Medulla oblongata (tissue), 1 donor: ENCODE results near the gene ADCY6.

Source experiments
- DNase-seq: peaks from one replicate; pipeline ENCODE4 v3.0.0-alpha.2; 2015; ENCODE audit errors: extremely low spot score

ADCY6 gene

DNA sequence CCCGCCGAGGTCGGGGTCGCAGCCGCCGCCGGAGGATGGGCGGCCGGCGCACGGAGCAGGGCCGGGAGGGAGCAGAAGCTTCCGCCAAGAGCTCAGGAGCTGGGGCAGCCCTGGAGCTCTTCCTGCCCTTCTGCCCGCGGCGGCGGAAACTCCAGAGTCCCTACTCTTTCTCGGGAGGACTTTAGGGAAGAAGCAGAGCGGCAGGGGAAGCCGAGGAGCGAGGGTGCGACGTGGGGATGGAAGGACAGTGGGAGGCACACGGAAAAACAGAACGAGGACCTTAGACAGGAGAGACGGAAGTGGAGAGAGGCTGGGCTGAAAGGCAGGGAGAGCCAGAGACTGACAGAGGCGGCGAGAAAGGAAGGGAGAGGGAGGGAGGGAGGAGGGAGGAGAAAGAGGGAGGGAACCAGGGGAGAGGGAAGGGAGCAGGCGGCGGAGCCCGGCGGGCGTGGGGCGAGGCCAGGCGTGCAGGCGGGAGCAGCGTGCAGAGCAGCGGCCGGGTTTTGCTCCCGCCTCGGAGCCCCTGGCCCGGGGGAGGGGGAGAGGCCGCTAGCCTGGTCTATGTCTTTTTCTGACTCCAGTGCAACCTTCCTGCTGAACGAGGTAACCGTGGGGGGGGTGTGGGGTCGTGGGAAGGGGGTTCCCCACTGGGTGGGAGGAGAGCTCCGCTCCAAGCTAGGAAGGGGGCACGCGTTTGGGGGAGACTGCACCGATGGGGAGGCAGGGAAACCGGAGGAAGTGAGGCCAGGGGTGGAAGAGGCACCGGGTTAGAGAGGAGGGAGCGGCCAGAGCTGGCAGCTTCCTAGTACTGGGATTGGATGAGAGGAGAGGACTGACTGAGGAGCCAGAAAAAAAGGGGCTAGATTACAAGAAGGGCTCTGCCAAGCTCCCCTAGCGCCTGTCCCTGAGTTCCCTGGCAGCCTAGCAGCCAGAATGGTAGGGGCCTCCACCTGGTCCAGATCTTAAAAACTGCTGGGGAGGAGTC is 26.5 kb upstream of the ADCY6 start:
- DNase-seq, result peak; percentile 76

DNA sequence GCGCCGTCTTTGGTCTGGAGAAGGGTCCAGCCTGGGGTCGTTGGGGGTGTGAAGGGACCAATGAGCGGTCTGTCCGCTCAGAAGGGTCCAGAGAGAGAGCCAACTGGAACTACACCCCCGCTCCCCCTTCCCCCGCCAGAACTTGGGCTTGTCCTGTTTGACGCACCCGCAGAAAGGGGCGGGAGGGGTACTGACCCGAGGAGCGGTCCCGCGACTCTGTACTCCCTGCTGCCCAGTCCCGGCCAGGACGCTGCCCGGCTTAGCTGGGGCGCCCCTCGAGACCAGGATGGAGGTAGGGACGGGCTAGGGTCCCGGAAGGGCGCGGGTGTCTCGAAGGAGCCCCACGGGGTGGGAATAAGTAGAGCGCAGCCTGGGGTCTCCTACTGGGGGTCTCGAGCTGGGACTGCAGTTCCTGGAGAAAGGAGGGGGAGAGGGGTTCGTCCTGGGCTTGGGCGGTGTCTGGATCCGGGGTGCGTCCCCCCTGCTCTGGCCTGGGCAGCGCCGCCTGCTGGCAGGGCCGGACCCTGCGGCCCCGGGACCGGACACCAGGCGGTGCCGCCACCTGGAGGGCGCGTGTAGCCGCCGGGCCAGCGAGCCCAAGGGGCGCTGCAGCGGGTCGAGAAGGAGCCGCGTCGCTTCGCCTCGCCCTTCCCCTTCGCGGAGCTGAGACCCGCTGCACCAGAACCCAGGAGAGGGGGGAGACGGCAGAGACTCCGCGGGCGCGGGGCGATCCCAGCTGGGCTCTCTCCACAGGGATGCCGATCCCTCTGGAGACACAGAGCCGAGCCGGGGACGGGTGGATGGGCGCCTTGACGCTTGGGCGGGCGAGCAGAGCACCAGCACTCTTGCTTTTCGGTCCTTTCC is 25.6 kb upstream of the ADCY6 start:
- peak; percentile 75 for DNase-seq

DNA sequence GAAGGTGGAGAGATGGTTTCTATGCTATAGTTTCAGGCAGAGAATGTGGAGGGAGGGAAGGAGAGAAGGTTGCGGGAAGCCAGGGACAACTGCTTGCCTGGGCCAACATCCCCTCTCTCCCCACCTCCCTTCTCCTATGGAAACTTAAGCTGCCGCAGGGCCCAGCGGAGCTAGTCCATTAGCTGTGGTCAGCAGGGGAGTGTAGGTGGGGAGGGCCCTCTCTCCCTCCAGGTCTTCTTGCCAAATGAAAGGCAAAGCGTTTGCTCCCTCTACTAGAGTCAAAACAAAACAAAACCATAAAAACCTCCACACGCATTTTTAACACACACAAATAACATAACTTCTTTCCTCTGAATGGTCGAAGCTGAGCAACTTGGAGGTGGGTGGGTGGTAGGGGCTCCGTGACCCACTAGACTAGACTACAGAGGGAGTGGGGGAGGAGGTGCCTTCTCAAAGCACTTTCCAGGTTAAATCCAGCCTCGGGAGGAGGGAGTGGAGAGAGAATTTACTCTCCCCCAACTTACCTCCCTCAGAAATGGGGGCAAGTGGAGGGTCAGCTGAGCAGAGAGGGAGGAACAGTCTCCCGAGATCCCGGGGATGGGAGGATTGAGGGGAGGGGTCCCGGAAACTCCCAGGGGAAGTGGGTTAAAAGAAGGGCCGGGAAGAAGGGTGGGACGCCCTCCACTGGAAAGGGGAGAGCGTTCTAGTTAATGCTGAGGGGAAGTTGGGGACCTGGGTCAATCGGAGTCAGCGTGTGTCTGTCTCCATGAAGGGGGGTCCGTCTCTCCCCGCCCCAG is 24.8 kb upstream of the ADCY6 start:
- DNase-seq, result no peak

DNA sequence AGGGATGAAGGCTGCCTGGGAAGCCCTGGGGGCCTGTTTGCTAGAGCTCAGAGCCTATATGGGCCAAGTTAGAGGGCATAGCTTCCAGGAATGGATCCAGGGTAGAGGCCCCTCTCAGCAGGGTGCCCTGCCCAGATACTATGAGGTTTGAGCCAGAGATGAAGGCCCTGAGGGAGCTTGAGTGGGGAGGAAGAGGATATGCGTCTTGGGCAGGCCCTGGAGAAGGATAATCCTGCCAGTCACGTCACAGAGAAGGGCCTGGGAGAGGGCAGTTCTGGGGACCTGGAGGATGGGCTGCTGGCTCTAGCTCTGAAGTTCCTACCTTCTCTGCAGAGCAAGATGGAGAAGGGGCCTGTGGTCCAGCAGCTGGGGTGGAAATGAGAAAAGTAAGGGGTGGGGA is 23.5 kb upstream of the ADCY6 start:
- DNase-seq, result no peak

DNA sequence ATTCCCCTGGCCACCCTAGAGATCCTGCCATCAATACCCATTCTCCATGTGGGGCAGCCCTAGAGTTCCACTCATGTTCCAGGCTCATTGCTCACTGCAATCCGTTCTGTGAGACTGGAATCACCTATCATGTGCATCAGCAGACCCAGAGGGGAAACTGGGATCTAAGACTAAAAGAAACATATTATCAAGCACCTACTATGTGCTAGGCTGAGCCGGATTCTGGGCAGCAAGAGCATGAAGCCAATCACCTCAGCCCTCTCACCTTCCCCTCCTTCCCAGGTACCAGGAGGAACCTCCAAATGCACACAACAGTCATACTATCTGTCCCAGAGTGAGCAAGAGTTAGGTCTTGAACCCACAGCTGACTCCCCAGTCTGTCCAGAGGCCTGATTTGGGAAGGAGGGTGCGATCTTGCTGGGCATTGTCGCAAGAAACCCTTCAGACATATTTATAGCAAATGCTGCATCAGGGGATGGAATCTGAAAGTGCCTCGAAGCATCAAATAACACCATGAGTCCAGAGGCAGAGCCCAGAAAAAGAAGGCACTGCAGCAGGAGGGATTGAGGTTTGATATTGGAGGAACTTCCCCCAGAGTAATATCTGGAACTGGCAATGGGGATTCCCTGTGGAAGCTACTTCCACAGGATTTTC is 22.7 kb upstream of the ADCY6 start:
- no peak for DNase-seq

DNA sequence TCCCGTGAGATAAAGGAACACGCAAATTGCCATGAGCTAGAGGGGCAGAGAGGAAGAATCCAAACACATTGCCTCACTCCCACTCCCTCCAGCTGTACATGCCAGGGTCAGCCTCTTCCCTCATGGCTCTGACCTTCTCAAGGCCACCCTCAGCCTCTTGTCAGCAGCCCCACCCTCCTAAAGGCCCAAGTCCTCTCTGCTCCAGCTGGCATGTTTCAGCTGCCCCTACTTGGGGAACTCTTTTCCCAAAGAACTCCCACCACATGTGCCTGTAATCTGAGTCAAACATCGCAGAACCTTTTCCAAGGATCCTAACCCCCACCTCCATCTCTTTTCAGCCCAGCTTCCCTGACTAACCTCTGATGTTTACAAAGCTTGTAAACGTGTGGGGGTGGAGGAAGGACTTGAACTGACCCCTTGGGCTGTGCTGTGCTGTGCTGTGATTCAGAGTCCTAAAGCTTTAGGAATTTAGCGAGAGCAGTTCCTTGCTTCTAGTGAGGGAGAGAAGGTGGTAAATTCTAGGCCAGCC is 22.1 kb upstream of the ADCY6 start:
- DNase-seq, result no peak

DNA sequence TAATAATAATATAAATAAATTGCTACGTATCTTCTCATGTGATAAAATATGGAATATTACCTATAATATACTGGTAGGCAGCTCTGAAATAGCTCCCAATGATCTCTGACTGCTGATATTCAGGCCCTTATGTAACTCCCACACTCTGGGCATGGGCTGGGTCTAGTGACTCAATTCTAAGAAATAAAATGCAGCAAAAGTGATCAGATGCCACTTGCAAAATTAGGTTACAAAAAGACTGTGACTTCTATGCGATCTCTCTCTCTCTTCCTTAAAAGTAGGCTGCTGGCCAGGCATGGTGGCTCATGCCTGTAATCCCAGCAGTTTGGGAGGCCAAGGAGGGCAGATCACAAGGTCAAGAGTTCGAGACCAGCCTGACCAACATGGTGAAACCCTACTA is 19.1 kb upstream of the ADCY6 start:
- DNase-seq, result no peak

DNA sequence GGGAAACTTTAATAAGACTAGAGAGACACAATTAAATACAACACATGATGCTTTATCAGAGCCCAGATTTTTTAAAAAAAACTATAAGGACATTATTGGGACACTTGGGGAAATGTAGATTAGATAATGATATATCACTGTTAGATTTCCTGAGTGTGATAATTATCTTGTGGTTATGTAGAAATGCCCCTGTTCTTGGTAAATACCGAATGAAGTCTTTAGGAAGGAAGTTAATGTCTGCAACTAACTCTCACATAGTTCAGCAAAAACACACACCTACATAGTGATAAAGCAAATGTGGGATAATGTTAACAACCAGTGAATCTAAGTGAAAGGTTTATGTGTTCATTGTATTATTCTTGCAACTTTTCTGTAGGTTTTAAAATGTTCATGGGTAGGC is 14.8 kb upstream of the ADCY6 start:
- DNase-seq, result no peak

DNA sequence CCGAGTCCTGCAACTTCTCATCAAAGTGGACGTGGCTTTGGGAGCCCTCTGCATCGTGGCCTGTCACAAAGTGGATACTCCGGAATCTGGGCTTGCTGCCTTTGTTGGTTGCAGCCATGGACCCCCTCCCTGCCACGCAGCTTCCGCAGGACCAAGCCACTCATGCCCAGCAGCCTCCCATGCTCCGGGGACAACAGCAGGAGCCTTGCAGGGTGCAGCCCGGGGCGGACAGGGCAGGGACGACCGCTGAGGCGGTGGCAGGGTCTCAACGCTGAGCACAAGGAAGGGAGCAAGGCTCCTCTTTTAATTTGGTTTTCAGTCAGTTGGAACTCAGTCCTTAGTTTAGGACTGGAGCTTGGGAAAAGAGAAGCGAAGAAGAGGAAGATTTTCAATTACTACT is 12.1 kb upstream of the ADCY6 start:
- no peak for DNase-seq

DNA sequence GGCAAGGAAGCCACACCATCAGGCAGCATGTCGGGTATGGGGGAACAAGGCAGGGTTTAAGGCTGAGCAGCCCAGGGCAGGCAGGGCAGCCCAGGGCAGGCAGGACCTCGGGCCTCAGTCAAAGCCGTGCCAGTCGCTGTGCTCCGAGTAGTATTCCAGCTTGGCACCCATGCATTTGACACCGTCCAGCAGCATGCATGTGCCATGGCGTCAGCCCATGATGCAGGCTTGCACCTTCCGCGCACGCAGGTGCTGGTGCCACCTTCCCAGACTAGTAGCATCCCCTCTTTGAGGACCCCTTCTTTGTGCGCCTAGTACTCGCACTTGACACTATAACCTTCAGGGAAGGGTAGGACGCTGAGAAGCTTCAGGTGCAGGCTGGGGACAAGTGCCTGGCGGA is 11.6 kb upstream of the ADCY6 start:
- no peak for DNase-seq

DNA sequence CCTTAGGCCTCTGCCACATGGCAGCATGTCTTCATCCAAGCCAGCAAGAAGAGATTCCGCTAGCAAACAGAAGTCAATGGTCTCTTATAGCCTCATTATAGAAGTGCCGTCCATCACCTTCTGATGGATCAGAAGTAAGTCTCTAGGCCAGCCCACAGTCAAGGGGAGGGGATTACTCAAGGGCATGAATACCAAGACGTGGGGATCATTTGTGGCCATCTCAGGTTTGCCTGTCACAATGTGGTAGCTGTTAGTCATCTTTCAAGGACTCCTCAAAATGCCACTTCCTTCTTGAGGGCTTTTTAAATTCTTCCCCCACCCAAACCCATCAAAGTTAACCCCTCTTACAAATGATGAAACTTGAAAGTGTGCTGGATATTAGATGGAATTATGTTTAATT is 8.1 kb upstream of the ADCY6 start:
- DNase-seq, result no peak

DNA sequence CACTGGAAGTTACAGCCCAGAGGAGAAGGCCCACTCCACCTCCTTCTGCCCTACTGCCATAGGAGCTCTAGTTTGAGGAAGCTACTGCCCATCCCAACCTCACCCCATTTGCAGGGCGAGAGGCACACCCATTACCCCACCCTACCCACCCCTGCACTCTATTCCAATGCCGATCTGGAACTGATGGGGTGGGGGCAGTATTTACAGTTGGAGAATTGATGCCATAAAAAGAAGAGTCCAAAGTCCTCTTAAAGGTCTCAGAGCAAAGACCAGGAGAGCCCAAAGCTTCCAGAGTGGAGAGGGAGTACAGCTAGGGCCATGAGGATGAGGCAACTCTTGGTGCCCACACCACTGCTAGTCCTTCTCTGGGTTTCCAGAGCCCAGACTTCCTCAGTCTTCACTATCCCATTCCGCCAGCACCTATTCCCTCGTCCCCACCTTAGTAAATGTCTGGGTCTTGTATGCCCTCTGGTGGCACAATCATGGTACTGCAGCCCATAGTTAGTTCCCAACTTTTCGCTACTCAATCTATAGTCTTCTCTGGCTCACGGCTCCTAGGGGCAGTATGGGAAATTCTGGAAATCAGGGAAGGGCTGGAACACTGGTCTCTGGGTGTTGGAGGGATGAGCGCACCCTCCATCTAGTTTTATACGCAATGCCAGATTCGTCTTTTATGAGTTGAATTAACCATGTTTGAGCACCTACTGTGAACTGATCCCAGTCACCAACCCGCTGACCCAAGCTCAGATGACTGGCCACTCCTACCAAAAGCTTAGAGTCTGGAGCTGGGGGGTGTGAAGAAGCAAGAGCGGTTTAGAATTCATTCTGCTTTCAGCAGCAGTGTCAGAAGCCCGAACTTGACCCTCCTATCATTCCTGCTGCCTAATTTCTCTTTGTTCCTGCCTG is 6.9 kb upstream of the ADCY6 start:
- DNase-seq, result peak; percentile 87

DNA sequence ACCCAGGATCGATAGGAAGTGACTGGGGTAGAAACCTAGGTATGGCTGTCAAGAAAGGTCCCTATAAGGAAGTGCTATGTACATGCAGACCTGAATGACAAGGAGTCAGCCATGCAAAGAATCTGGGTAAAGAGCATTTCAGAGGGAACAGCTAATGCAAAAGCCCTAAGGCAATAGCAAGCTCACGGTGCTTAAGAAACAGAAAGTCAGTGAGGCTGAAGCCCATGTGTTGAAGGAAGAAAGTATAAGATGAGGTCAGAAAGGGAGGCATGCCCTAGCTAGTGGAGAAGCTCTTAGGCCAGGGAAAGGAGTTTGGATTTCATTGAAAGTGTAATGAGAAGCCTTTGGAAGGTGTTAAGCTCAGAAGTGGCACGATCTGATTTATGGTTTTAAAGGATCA is 6.0 kb upstream of the ADCY6 start:
- no peak for DNase-seq

DNA sequence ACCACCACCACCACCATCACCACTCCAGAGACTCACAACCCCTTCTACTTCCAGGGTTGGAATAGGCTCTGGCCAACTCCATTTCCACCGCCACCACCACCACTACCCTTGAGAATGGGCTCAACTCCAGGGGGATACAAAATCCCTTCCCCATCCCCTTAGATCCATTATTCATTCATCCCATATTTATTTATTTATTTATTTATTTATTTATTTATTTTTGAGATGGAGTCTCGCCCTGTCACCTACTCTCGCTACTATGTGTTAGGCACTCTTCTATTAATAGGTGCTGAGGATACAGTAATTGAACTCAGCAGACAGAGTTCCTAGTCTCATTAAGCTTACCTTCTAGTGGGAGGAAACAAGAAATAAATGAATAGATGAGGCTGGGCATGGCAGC is 4.8 kb upstream of the ADCY6 start:
- no peak for DNase-seq

DNA sequence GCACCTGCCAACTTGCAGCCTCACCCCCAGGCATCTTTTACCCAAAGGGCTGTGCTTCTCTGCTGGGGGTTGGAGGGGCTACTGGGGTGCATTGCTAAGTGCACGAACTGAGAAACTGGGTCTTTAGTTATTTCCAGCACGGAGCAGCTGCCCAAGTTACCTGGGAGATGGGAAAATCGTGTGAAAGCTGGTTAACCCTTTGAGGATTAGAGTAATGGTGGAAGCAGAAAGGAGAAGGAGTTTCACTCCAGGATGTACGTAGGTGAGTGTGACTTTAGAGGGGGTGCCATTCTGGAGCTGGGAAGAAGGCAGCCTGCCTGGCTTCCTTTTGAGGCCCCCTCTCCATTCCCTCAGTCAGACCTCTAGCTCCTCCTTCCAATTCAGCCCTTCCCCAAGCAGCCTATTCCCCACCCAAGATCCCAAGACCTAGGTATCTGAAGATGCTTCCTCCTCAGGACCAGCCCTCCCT is 1.0 kb upstream of the ADCY6 start:
- DNase-seq, result no peak

DNA sequence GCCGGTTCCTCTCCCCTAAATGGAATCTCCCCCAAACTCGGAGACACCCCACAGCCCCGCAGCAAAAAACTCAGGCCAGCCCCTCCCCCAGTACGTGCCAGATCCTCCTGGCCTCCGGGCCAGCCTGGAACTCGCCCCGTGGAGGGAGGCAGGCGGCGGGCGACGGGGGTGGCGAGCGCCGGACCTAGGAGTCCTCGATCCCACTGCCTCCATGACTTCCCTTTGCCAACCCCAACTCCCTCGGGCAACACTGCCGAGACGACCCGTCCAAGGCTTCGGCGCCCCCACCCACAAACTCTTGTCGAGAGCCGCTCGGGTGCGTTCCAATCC is 400 bp downstream of the ADCY6 start:
- DNase-seq, result no peak

DNA sequence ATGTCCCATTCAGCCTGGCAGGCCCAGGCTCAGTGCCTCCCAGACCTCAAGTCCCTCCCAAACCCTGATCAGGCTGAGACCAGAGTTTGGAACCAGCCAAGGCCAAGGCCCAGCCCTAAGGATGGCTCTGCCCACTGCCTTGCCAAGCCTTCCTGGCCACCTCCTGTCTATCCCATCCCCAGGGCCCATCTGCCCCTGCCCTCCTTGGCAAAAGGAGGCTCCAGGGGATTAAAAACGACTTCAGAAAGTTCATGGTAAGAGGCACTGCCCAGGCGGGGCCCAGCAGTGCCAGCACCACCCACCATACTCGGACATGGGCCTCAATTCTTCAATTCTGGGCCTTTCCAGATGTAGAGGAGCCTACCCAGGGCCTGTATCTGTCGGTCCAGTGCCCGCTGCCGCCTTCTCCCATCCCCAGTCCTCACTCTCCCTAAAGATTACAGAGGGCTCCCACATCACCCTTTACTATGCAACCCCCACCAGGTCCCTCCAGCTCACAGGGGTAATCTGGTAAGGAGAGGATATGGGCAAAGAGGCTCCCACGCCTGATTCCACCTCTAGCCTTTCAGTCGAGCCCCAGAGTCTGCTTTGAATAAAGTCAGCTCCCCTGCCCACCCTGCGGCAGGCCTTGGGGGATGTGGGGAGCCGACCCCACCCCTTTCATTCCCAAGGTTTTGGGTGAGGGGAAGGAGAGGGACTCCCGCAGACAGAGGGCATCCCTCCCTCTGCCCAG is 932 bp downstream of the ADCY6 start:
- no peak for DNase-seq

DNA sequence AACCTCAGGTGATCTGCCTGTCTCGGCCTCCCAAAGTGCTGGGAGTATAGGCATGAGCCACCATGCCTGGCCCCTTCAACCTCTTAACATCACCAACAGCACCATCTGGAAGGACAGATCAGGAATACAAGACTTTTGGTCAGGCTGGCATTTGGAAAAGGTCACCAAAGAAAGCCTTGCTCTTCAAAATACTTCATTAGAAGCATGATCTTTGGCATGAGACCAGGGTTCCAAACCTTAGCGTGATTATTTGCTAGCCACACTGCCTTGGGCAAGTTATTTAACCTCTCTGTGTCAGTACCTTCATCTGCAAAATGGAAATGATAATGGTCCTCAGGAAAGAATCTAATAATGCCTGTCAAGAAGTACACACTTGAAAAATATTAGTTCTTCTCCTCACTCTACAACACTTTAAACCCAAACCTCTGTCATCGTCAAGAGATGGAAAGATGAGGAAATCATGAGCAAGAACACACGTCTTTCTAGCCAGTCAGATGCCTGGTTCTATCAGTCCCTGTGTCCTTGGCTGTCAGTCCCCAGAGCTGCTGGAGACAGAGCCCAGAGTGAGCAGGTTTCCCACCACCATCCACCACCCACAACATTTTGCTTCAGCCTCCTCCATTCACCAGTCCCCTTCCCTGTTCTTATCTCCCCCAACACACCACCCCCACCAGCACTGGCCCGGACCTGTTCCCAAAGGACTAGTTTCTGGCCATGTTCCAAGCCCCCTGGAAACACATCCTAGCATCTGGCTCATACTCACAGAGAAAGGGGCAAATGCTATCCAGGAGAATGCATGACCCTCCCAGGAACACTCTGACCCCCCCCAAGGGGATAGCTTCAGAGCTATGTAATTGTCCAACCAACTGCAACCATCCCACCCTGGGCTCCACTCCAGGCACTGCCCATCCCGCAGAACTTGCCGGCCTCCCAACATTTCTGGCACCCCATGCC is 2.0 kb downstream of the ADCY6 start:
- DNase-seq, result no peak
